Putamen (tissue), 1 donor: Measurements from ENCODE around the gene ZNF83.

Experiments
- DNase-seq: peaks from one replicate; pipeline ENCODE4 v3.0.0-alpha.2; 2016; ENCODE audit warnings: low spot score

The ZNF83 gene

GRCh38 chr19:52569638-52569999 lies 68.5 kb downstream of the ZNF83 start:
- DNase-seq: peak; percentile 4

- DNase-seq: no peak
Observed at GRCh38 chr19:52567921-52568320, 70.2 kb downstream of the ZNF83 start.

GRCh38 chr19:52566588-52566987 lies 71.6 kb downstream of the ZNF83 start:
- DNase-seq: no peak

- DNase-seq: no peak
Observed at GRCh38 chr19:52566121-52566520, 72.0 kb downstream of the ZNF83 start.
